ENCODE data around the gene TBRG1. TPM values are rescaled to one million over a fixed set of nuclear protein-coding genes. Genes with fewer than 3 reads are reported as not detected.

TBRG1 gene
- total and polyA plus RNA-seq, 2 experiments from 2014 or later: 24.8 to 56.6 TPM

- no peak within 1 kb of the TSS for H2AFZ ChIP-seq
- Mint-ChIP-seq H3K9me3 (no peaks in the 10 kb centered on the region), H3K36me3 (ENCODE audit: low read depth) (no peaks in the 10 kb centered on the region), H3K27ac (no peak within 1 kb of the TSS), H3K4me3 (no peak within 1 kb of the TSS), H3K27me3 (ENCODE audit: insufficient read depth, low read depth, poor library complexity) (peaks cover 3% of the 10 kb centered on the region), H3K4me1 (no peaks in the 10 kb centered on the region)
- H3K9me2 ChIP-seq (ENCODE audit: insufficient read depth): no peaks in the 10 kb centered on the region
- no peak for DNase-seq (ENCODE audit: low spot score)
- no peak within 1 kb of the TSS for H3K4me3 ChIP-seq
- H3K4me1 ChIP-seq (ENCODE audit: insufficient read depth): no peaks in the 10 kb centered on the region
- ATAC-seq: no peak; the same call in 2 of the 3 replicates
- TF ChIP-seq, protein P1, sequence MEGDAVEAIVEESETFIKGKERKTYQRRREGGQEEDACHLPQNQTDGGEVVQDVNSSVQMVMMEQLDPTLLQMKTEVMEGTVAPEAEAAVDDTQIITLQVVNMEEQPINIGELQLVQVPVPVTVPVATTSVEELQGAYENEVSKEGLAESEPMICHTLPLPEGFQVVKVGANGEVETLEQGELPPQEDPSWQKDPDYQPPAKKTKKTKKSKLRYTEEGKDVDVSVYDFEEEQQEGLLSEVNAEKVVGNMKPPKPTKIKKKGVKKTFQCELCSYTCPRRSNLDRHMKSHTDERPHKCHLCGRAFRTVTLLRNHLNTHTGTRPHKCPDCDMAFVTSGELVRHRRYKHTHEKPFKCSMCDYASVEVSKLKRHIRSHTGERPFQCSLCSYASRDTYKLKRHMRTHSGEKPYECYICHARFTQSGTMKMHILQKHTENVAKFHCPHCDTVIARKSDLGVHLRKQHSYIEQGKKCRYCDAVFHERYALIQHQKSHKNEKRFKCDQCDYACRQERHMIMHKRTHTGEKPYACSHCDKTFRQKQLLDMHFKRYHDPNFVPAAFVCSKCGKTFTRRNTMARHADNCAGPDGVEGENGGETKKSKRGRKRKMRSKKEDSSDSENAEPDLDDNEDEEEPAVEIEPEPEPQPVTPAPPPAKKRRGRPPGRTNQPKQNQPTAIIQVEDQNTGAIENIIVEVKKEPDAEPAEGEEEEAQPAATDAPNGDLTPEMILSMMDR (conservative IDR thresholded peaks at IDR 0.05; ENCODE audit: low read depth in 2 of 2): no peak
- TF ChIP-seq NANOG (IDR thresholded peaks at IDR 0.05; ENCODE audit: borderline replicate concordance) (no peak), CREB1 (CRISPR knock-in tag; IDR thresholded peaks at IDR 0.05; ENCODE audit: low read depth) (no peak), STAT1 (IDR thresholded peaks at IDR 0.05; ENCODE audit: unreplicated experiment) (no peak), JUNB (IDR thresholded peaks at IDR 0.05; ENCODE audit: unreplicated experiment) (no peak), ZNF331 (CRISPR knock-in tag; IDR thresholded peaks at IDR 0.05; ENCODE audit: low read depth) (no peak), POLR2AphosphoS5 (IDR thresholded peaks at IDR 0.05; ENCODE audit: low read depth) (no peak), EZH2phosphoT487 (IDR thresholded peaks at IDR 0.05; ENCODE audit: unreplicated experiment) (no peak), ZNF114 (CRISPR knock-in tag; IDR thresholded peaks at IDR 0.05) (no peak), EZH2 (IDR thresholded peaks at IDR 0.05; ENCODE audit: low read depth, unreplicated experiment) (no peak)
- TF ChIP-seq, protein P2, sequence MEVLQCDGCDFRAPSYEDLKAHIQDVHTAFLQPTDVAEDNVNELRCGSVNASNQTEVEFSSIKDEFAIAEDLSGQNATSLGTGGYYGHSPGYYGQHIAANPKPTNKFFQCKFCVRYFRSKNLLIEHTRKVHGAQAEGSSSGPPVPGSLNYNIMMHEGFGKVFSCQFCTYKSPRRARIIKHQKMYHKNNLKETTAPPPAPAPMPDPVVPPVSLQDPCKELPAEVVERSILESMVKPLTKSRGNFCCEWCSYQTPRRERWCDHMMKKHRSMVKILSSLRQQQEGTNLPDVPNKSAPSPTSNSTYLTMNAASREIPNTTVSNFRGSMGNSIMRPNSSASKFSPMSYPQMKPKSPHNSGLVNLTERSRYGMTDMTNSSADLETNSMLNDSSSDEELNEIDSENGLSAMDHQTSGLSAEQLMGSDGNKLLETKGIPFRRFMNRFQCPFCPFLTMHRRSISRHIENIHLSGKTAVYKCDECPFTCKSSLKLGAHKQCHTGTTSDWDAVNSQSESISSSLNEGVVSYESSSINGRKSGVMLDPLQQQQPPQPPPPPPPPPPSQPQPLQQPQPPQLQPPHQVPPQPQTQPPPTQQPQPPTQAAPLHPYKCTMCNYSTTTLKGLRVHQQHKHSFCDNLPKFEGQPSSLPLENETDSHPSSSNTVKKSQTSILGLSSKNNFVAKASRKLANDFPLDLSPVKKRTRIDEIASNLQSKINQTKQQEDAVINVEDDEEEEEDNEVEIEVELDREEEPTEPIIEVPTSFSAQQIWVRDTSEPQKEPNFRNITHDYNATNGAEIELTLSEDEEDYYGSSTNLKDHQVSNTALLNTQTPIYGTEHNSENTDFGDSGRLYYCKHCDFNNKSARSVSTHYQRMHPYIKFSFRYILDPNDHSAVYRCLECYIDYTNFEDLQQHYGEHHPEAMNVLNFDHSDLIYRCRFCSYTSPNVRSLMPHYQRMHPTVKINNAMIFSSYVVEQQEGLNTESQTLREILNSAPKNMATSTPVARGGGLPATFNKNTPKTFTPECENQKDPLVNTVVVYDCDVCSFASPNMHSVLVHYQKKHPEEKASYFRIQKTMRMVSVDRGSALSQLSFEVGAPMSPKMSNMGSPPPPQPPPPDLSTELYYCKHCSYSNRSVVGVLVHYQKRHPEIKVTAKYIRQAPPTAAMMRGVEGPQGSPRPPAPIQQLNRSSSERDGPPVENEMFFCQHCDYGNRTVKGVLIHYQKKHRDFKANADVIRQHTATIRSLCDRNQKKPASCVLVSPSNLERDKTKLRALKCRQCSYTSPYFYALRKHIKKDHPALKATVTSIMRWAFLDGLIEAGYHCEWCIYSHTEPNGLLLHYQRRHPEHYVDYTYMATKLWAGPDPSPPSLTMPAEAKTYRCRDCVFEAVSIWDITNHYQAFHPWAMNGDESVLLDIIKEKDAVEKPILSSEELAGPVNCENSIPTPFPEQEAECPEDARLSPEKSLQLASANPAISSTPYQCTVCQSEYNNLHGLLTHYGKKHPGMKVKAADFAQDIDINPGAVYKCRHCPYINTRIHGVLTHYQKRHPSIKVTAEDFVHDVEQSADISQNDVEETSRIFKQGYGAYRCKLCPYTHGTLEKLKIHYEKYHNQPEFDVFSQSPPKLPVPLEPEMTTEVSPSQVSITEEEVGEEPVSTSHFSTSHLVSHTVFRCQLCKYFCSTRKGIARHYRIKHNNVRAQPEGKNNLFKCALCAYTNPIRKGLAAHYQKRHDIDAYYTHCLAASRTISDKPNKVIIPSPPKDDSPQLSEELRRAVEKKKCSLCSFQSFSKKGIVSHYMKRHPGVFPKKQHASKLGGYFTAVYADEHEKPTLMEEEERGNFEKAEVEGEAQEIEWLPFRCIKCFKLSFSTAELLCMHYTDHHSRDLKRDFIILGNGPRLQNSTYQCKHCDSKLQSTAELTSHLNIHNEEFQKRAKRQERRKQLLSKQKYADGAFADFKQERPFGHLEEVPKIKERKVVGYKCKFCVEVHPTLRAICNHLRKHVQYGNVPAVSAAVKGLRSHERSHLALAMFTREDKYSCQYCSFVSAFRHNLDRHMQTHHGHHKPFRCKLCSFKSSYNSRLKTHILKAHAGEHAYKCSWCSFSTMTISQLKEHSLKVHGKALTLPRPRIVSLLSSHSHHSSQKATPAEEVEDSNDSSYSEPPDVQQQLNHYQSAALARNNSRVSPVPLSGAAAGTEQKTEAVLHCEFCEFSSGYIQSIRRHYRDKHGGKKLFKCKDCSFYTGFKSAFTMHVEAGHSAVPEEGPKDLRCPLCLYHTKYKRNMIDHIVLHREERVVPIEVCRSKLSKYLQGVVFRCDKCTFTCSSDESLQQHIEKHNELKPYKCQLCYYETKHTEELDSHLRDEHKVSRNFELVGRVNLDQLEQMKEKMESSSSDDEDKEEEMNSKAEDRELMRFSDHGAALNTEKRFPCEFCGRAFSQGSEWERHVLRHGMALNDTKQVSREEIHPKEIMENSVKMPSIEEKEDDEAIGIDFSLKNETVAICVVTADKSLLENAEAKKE (CRISPR knock-in tag; IDR thresholded peaks at IDR 0.05): no peak
- TF ChIP-seq, protein P3, sequence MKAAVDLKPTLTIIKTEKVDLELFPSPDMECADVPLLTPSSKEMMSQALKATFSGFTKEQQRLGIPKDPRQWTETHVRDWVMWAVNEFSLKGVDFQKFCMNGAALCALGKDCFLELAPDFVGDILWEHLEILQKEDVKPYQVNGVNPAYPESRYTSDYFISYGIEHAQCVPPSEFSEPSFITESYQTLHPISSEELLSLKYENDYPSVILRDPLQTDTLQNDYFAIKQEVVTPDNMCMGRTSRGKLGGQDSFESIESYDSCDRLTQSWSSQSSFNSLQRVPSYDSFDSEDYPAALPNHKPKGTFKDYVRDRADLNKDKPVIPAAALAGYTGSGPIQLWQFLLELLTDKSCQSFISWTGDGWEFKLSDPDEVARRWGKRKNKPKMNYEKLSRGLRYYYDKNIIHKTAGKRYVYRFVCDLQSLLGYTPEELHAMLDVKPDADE (IDR thresholded peaks at IDR 0.05): no peak
- TF ChIP-seq, protein P4, sequence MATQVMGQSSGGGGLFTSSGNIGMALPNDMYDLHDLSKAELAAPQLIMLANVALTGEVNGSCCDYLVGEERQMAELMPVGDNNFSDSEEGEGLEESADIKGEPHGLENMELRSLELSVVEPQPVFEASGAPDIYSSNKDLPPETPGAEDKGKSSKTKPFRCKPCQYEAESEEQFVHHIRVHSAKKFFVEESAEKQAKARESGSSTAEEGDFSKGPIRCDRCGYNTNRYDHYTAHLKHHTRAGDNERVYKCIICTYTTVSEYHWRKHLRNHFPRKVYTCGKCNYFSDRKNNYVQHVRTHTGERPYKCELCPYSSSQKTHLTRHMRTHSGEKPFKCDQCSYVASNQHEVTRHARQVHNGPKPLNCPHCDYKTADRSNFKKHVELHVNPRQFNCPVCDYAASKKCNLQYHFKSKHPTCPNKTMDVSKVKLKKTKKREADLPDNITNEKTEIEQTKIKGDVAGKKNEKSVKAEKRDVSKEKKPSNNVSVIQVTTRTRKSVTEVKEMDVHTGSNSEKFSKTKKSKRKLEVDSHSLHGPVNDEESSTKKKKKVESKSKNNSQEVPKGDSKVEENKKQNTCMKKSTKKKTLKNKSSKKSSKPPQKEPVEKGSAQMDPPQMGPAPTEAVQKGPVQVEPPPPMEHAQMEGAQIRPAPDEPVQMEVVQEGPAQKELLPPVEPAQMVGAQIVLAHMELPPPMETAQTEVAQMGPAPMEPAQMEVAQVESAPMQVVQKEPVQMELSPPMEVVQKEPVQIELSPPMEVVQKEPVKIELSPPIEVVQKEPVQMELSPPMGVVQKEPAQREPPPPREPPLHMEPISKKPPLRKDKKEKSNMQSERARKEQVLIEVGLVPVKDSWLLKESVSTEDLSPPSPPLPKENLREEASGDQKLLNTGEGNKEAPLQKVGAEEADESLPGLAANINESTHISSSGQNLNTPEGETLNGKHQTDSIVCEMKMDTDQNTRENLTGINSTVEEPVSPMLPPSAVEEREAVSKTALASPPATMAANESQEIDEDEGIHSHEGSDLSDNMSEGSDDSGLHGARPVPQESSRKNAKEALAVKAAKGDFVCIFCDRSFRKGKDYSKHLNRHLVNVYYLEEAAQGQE (IDR thresholded peaks at IDR 0.05; ENCODE audit: unreplicated experiment): no peak
- no peaks in the 10 kb centered on the region for H3K79me2 ChIP-seq (replicated peaks; ENCODE audit: insufficient read depth)
- no peaks in the 10 kb centered on the region for H3K27me3 ChIP-seq (ENCODE audit: insufficient read depth)
- H3F3A ChIP-seq (replicated peaks; ENCODE audit: low read depth): no peaks in the 10 kb centered on the region
- no peaks in the 10 kb centered on the region for H3K36me3 ChIP-seq (ENCODE audit: insufficient read depth)
- no peak within 1 kb of the TSS for H3K27ac ChIP-seq (ENCODE audit: low read depth)
- no peak within 1 kb of the TSS for H3K4me2 ChIP-seq
- H4K20me1 ChIP-seq (replicated peaks; ENCODE audit: insufficient read depth): no peaks in the 10 kb centered on the region
Observed at GRCh38 chr11:124611064-124611463, 11.6 kb upstream of the TBRG1 start, which contains the start of gene PANX3. Gene PANX3 (plus strand): TSS chr11:124611428. CDS start chr11:124611557, 129 bp downstream.

Measured in GM23338 (cell line).